B cell (primary cell): ENCODE measurements around the gene PRRG2. TPM values are rescaled to one million over a fixed set of nuclear protein-coding genes. Genes with fewer than 3 reads are reported as not detected.

Experiments used
- ATAC-seq: fragments of 200-7000 bp; cut with Tn5 transposase; one replicate; pipeline ENCODE4 v1.10.0; 2021; ENCODE audit warnings: low read depth, mild to moderate bottlenecking, moderate number of reproducible peaks, moderate library complexity
- CTCF ChIA-PET: fragments of 350-600 bp; sonication (Branson Sonifier 250); formaldehyde crosslinking; loops from one replicate; lab custom pipeline; 2021; ENCODE audit warnings: antibody characterized with exemption, inconsistent platforms; lab: Charles Lee
- POLR2A ChIA-PET: fragments of 350-600 bp; sonication (Branson Sonifier 250); formaldehyde crosslinking; loops from one replicate; lab custom pipeline; 2021; ENCODE audit warnings: antibody characterized with exemption; lab: Charles Lee
- DNase-seq: peaks from one replicate; pipeline ENCODE4 v3.0.0; 2013
- H2AFZ ChIP-seq: 2 replicates; pipeline ENCODE4 v1.6.1; 2012; ENCODE audit warnings: mild to moderate bottlenecking, low read depth, low read length; ENCODE audit not compliant: insufficient read depth, poor library complexity, severe bottlenecking
- H3K27ac ChIP-seq, 2 donors: 1 replicate in 1 of 2; 2 replicates in 1 of 2; pipeline ENCODE4 v1.5.1; 2012 to 2013; ENCODE audit warnings: low read length in 2 of 2, mild to moderate bottlenecking in 2 of 2, moderate library complexity in 1 of 2
- H3K27me3 ChIP-seq, 4 experiments: fragments of 200-600 bp in 1 of 4; sonication (generic) in 1 of 4; replicated peaks in 1 of 4; 1 replicate in 2 of 4; 2 replicates in 2 of 4; pipeline versions ENCODE4 v1.6.1 to v1.7.0; 2013 to 2016; ENCODE audit warnings: low read length in 3 of 4, mild to moderate bottlenecking in 2 of 4, mixed read lengths in 1 of 4, moderate library complexity in 1 of 4; ENCODE audit not compliant: insufficient read depth in 4 of 4, control insufficient read depth in 3 of 4; ENCODE audit errors: control extremely low read depth in 1 of 4
- H3K36me3 ChIP-seq, 2 experiments: replicated peaks in 1 of 2; 1 replicate in 1 of 2; 2 replicates in 1 of 2; pipeline versions ENCODE4 v1.6.1 to v1.7.1; 2013; ENCODE audit warnings: low read length in 1 of 2; ENCODE audit not compliant: insufficient read depth in 2 of 2, control insufficient read depth in 1 of 2; ENCODE audit errors: control extremely low read depth in 1 of 2, extremely low read depth in 1 of 2
- H3K4me1 ChIP-seq, 2 donors: fragments of 200-600 bp in 1 of 2; sonication (generic) in 1 of 2; 1 replicate in 1 of 2; 2 replicates in 1 of 2; pipeline versions ENCODE4 v1.5.1 to v1.6.1; 2013 to 2017; ENCODE audit warnings: low read length in 2 of 2; ENCODE audit not compliant: control insufficient read depth in 2 of 2, insufficient read depth in 2 of 2
- H3K4me2 ChIP-seq: replicated peaks from 2 replicates; pipeline ENCODE3; 2012; ENCODE audit warnings: mild to moderate bottlenecking, low read depth, low read length; ENCODE audit not compliant: poor library complexity, severe bottlenecking
- H3K4me3 ChIP-seq, 5 experiments: fragments of 200-600 bp in 1 of 5; sonication (generic) in 1 of 5; 1 replicate in 3 of 5; 2 replicates in 2 of 5; pipeline versions ENCODE4 v1.5.1 to v1.7.0; 2011 to 2016; ENCODE audit warnings: low read length in 4 of 5, mild to moderate bottlenecking in 4 of 5, low read depth in 2 of 5, control low read depth in 1 of 5, moderate library complexity in 1 of 5; ENCODE audit not compliant: insufficient read depth in 1 of 5; ENCODE audit errors: control extremely low read depth in 1 of 5, extremely low read depth in 1 of 5
- H3K79me2 ChIP-seq: fragments of 200-600 bp; sonication (generic); one replicate; pipeline ENCODE4 v1.6.0; 2016; ENCODE audit warnings: low read length; ENCODE audit not compliant: control insufficient read depth, insufficient read depth
- H3K9ac ChIP-seq: fragments of 200-600 bp; sonication (generic); 2 replicates; pipeline ENCODE4 v1.6.1; 2017; ENCODE audit warnings: mild to moderate bottlenecking, low read length, moderate library complexity
- H3K9me3 ChIP-seq, 3 donors: one replicate each; pipeline versions ENCODE4 v1.6.1 to v1.7.1; 2013; ENCODE audit warnings: low read length in 2 of 3; ENCODE audit not compliant: control insufficient read depth in 2 of 3, insufficient read depth in 1 of 3; ENCODE audit errors: control extremely low read depth in 1 of 3
- H4K20me1 ChIP-seq: 2 replicates; pipeline ENCODE4 v1.6.0; 2012; ENCODE audit warnings: mild to moderate bottlenecking, low read length; ENCODE audit not compliant: insufficient read depth, control insufficient read depth, poor library complexity, severe bottlenecking
- H3K27ac Mint-ChIP-seq: one replicate; pipeline ENCODE4 v1.8.0; 2021; ENCODE audit warnings: mixed read lengths
- H3K27me3 Mint-ChIP-seq: one replicate; pipeline ENCODE4 v1.8.0; 2021; ENCODE audit warnings: mixed read lengths
- H3K4me1 Mint-ChIP-seq: one replicate; pipeline ENCODE4 v1.8.0; 2021; ENCODE audit warnings: mixed read lengths
- H3K4me3 Mint-ChIP-seq: one replicate; pipeline ENCODE4 v1.8.0; 2021; ENCODE audit warnings: mixed read lengths
- H3K9me3 Mint-ChIP-seq: one replicate; pipeline ENCODE4 v1.8.0; 2022; ENCODE audit warnings: mixed read lengths; ENCODE audit not compliant: insufficient read depth
- EZH2 ChIP-seq: IDR thresholded peaks from 2 replicates; pipeline ENCODE4 v1.6.1; 2012; ENCODE audit warnings: borderline replicate concordance, low read depth, mild to moderate bottlenecking, moderate library complexity, low read length; ENCODE audit not compliant: insufficient read depth, poor library complexity, severe bottlenecking
- WGBS: methylation state at CpG from one replicate; pipeline ENCODE4 v1.1.5; 2013; ENCODE audit warnings: missing lambda C conversion rate; ENCODE audit not compliant: insufficient coverage; 5-methylcytosine and 5-hydroxymethylcytosine counted together
- intact Hi-C: fragments of 100-400 bp; cut with micrococcal nuclease; formaldehyde crosslinking; loops from one replicate; pipeline ENCODE4 v1.10.0; 2022
- polyA plus RNA-seq: library from polyadenylated mRNA; depleted of rRNA; stranded (reverse); fragments of >200 nt; gene quantifications from 2 replicates; pipeline ENCODE4 v1.2.3, GENCODE V29; 2012
- total RNA-seq, 2 donors: library from RNA; stranded (reverse); fragments of 120-200 nt in 1 of 2; gene quantifications; 1 replicate in 1 of 2; 2 replicates in 1 of 2; pipeline versions ENCODE4 v1.2.3 to v1.2.4, GENCODE V29; 2013 to 2022
- TF ChIP-seq, protein P1 (sequence below): fragments of 200-600 bp; IDR thresholded peaks from one replicate; pipeline ENCODE4 v1.8.0; 2022; ENCODE audit warnings: antibody characterized with exemption, mild to moderate bottlenecking

Gene PRRG2
- total and polyA plus RNA-seq, 2 donors (not counting 1 experiment from before 2014, with no cell fraction given) = 1.1 to 4.4 TPM

DNA sequence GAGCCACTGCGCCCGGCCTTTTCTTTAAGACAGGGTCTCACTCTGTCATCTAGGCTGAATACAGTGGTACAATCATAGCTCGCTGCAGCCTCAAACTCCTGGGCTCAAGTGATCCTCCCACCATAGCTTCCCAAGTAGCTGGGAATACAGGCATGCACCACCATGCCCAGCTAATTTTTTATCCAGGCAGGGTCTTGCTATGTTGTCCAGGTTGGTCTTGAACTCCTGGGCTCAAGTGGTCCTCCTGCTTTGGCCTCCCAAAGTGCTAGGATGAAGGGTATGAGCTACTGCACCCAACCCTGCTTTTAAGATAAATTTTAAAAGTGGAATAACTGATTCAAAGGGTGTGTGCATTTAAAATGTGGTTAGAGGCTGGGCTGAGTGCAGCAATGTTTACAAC is 14.8 kb upstream of the PRRG2 start:
- H3K4me2 ChIP-seq = no peak overlapping the region
- no peak overlapping the region for H3K9ac ChIP-seq
- no peaks in the 10 kb centered on the region for H3K27me3 ChIP-seq
- no peaks in the 10 kb centered on the region for H3K9me3 ChIP-seq
- intact Hi-C loops = no loop called here
- 100% methylated on average over 3 of the region's 3 CpGs for WGBS
- TF ChIP-seq, protein P1, sequence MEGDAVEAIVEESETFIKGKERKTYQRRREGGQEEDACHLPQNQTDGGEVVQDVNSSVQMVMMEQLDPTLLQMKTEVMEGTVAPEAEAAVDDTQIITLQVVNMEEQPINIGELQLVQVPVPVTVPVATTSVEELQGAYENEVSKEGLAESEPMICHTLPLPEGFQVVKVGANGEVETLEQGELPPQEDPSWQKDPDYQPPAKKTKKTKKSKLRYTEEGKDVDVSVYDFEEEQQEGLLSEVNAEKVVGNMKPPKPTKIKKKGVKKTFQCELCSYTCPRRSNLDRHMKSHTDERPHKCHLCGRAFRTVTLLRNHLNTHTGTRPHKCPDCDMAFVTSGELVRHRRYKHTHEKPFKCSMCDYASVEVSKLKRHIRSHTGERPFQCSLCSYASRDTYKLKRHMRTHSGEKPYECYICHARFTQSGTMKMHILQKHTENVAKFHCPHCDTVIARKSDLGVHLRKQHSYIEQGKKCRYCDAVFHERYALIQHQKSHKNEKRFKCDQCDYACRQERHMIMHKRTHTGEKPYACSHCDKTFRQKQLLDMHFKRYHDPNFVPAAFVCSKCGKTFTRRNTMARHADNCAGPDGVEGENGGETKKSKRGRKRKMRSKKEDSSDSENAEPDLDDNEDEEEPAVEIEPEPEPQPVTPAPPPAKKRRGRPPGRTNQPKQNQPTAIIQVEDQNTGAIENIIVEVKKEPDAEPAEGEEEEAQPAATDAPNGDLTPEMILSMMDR = no peak
- no peak for TF ChIP-seq EZH2
- peaks cover 17 to 52% of the 10 kb centered on the region in 2 donors for H3K4me1 ChIP-seq
- Mint-ChIP-seq H3K4me3 (no peak overlapping the region), H3K4me1 (peaks cover 44% of the 10 kb centered on the region), H3K27me3 (no peaks in the 10 kb centered on the region), H3K27ac (no peak overlapping the region), H3K9me3 (no peaks in the 10 kb centered on the region)
- no peak for DNase-seq
- H3K36me3 ChIP-seq = peaks cover 0 to 6% of the 10 kb centered on the region in 2 experiments
- ChIA-PET CTCF (interaction anchor here (0.6 to 3.2 kb wide), 6 partner anchors 14 to 573 kb away, joined by 3 to 13 read pairs (median 4); partner anchors contain the start of genes GYS1, NOSIP and RUVBL2), POLR2A (interaction anchor here (0.6 to 0.7 kb wide), 4 partner anchors 11 to 752 kb away, joined by 3 to 9 read pairs (median 4); no protein-coding TSS in a partner anchor)
- no peak for ATAC-seq
- peaks cover 15% of the 10 kb centered on the region for H4K20me1 ChIP-seq
- peaks cover 83% of the 10 kb centered on the region for H3K79me2 ChIP-seq
- peak overlapping the region in 1 of 2 donors; percentile 12 for H3K27ac ChIP-seq
- H2AFZ ChIP-seq = no peak overlapping the region
- no peak overlapping the region for H3K4me3 ChIP-seq

DNA sequence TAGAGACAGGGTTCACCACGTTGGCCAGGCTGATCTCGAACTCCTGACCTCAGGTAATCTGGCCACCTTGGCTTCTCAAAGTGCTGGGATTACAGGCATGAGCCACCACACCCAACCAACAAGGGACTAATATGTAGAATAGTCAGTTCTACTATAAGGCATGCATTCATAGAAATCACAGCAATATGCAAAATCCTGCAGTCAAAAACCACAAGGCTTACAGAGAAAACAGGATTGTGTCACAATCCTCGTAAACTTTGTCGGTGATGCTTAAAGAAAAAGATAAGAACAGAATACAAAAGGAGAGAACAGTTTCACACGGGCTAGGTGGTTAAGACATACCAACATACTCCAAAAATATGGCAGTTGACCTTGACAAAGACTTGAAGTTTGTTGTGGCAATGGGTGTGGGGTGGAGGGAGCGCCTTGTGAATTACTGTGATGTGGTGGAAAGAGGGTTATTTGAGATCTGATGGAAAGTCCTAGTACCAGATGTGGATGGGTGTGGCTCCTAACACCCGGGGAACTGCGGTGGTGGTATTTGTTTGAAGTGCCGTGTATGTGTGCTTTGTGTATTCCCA is 13.2 kb upstream of the PRRG2 start:
- intact Hi-C loops = no loop called here
- no CpG with 5 or more reads among the region's 9 CpGs for WGBS
- H3K36me3 ChIP-seq = peaks cover 0 to 7% of the 10 kb centered on the region in 2 experiments
- H2AFZ ChIP-seq = no peak overlapping the region
- ChIA-PET CTCF (interaction anchor here (0.6 to 3.9 kb wide), 9 partner anchors 11 to 317 kb away, joined by 3 to 42 read pairs (median 5); no protein-coding TSS in a partner anchor), POLR2A (interaction anchor here (0.6 to 1.0 kb wide), 2 partner anchors 58 to 69 kb away, joined by 3 to 4 read pairs; no protein-coding TSS in a partner anchor)
- H3K4me2 ChIP-seq = peak overlapping the region; percentile 46
- H3K9ac ChIP-seq = peak overlapping the region; percentile 4
- H3K4me1 Mint-ChIP-seq = peaks cover 39% of the 10 kb centered on the region
- DNase-seq = peak; percentile 48
- H4K20me1 ChIP-seq = peaks cover 10% of the 10 kb centered on the region
- H3K4me3 ChIP-seq = no peak overlapping the region
- H3K27me3 ChIP-seq = no peaks in the 10 kb centered on the region
- H3K27ac Mint-ChIP-seq = peak overlapping the region; percentile 86
- H3K27me3 Mint-ChIP-seq = no peaks in the 10 kb centered on the region
- H3K4me1 ChIP-seq = peaks cover 17 to 48% of the 10 kb centered on the region in 2 donors
- no peaks in the 10 kb centered on the region for H3K9me3 Mint-ChIP-seq
- H3K9me3 ChIP-seq = no peaks in the 10 kb centered on the region
- peak overlapping the region; percentile 60 to 68 for H3K27ac ChIP-seq
- peak overlapping the region; percentile 51 for H3K4me3 Mint-ChIP-seq
- TF ChIP-seq EZH2 = no peak
- TF ChIP-seq, protein P1 = no peak
- peaks cover 79% of the 10 kb centered on the region for H3K79me2 ChIP-seq
- ATAC-seq = peak; percentile 31
